GM12878 (cell line): Measurements from ENCODE around the gene DPYSL4. TPM values are rescaled to one million over a fixed set of nuclear protein-coding genes. Genes with fewer than 3 reads are reported as not detected.

Experiments
- ATAC-seq: fragments of 200-7000 bp; cut with Tn5 transposase; 3 replicates; pipeline ENCODE4 v1.9.1; 2020; ENCODE audit warnings: mild to moderate bottlenecking, moderate library complexity
- BruUV-seq: library from RNA; stranded (reverse); fragments of 400-500 nt; replicated peaks from 2 replicates; lab custom pipeline; 2021; lab: Mats Ljungman, UMichigan
- CTCF ChIA-PET: fragments of 300-600 bp; sonication (Branson Sonifier 250); formaldehyde crosslinking; extraction: SDS; loops from one replicate; lab custom pipeline; 2021; ENCODE audit warnings: inconsistent platforms; lab: Yijun Ruan, JAX
- POLR2A ChIA-PET: fragments of 350-600 bp; formaldehyde crosslinking; extraction: SDS; loops from one replicate; lab custom pipeline; 2021; ENCODE audit warnings: inconsistent platforms; lab: Charles Lee
- RAD21 ChIA-PET: fragments of 300-600 bp; sonication (Branson Sonifier 250); formaldehyde crosslinking; loops from one replicate; lab custom pipeline; 2023; ENCODE audit warnings: antibody characterized with exemption; ENCODE audit not compliant: unreplicated experiment; lab: Charles Lee
- SMC1A ChIA-PET: fragments of 300-600 bp; sonication (Branson Sonifier 250); formaldehyde crosslinking; loops from one replicate; lab custom pipeline; 2023; ENCODE audit not compliant: unreplicated experiment, uncharacterized antibody; lab: Charles Lee
- DNase-seq: peaks from one replicate; pipeline ENCODE4 v3.0.0-alpha.2; 2011; ENCODE audit warnings: low read depth, low spot score
- FAIRE-seq: peaks from 3 replicates; lab custom pipeline; 2011; peaks lifted over from hg19 to GRCh38; lab: Jason Lieb, UNC
- H2AFZ ChIP-seq: 2 replicates; pipeline ENCODE4 v1.6.0; 2011; ENCODE audit warnings: low read depth, low read length, control low read depth; ENCODE audit not compliant: control insufficient read depth
- H3K27ac ChIP-seq: 2 replicates; pipeline ENCODE4 v1.5.1; 2011; ENCODE audit warnings: control low read depth; ENCODE audit not compliant: control insufficient read depth, insufficient read depth
- H3K27me3 ChIP-seq, 2 experiments: replicated peaks in 1 of 2; 2 replicates each; pipeline versions ENCODE4 v1.6.0 to v1.6.1; 2011; ENCODE audit warnings: low read length in 1 of 2; ENCODE audit not compliant: control insufficient read depth in 2 of 2, insufficient read depth in 2 of 2
- H3K36me3 ChIP-seq, 2 experiments: 2 replicates each; pipeline ENCODE4 v1.5.1; 2011; ENCODE audit warnings: low read length in 1 of 2; ENCODE audit not compliant: control insufficient read depth in 2 of 2, insufficient read depth in 2 of 2
- H3K4me1 ChIP-seq: 2 replicates; pipeline ENCODE4 v1.6.1; 2011; ENCODE audit warnings: mild to moderate bottlenecking, low read length, moderate library complexity, mixed read lengths; ENCODE audit not compliant: control insufficient read depth, insufficient read depth
- H3K4me2 ChIP-seq: 2 replicates; pipeline ENCODE4 v1.6.0; 2011; ENCODE audit warnings: control low read depth; ENCODE audit not compliant: control insufficient read depth, insufficient read depth
- H3K4me3 ChIP-seq: fragments of 200-600 bp; sonication (generic); 2 replicates; pipeline ENCODE4 v1.5.1; 2016
- H3K79me2 ChIP-seq: 2 replicates; pipeline ENCODE4 v1.6.0; 2011; ENCODE audit warnings: low read length; ENCODE audit not compliant: control insufficient read depth, insufficient read depth
- H3K9ac ChIP-seq: 2 replicates; pipeline ENCODE4 v1.8.0; 2011; ENCODE audit warnings: low read length, control low read depth, mixed read lengths; ENCODE audit not compliant: control insufficient read depth, insufficient read depth
- H3K9me3 ChIP-seq: replicated peaks from 3 replicates; pipeline ENCODE4 v1.5.1; 2011; ENCODE audit warnings: mild to moderate bottlenecking, low read length; ENCODE audit not compliant: control insufficient read depth, insufficient read depth
- H4K20me1 ChIP-seq: 2 replicates; pipeline ENCODE4 v1.6.0; 2011; ENCODE audit not compliant: control insufficient read depth, insufficient read depth
- DPF2 ChIP-seq: fragments of 450-650 bp; IDR thresholded peaks from 2 replicates; pipeline ENCODE4 v1.6.1; 2017; ENCODE audit warnings: mild to moderate bottlenecking
- ESRRA ChIP-seq: IDR thresholded peaks from 2 replicates; pipeline ENCODE4 v1.6.1; 2012; ENCODE audit warnings: mild to moderate bottlenecking, low read length, improper control_type of control experiment
- KAT2A ChIP-seq: conservative IDR thresholded peaks from 2 replicates; pipeline ENCODE4 v1.6.1; 2011; ENCODE audit warnings: low read depth, low read length; ENCODE audit not compliant: control insufficient read depth
- KDM1A ChIP-seq: fragments of 200-600 bp; sonication (generic); IDR thresholded peaks from 2 replicates; pipeline ENCODE4 v1.6.1; 2016; ENCODE audit warnings: borderline replicate concordance
- PBX3 ChIP-seq: IDR thresholded peaks from 2 replicates; pipeline ENCODE4 v1.6.1; 2011; ENCODE audit warnings: mild to moderate bottlenecking, low read depth, low read length, moderate library complexity; ENCODE audit not compliant: insufficient replicate concordance
- PML ChIP-seq: IDR thresholded peaks from 2 replicates; pipeline ENCODE4 v1.6.1; 2012; ENCODE audit warnings: low read length, inconsistent platforms
- RBBP5 ChIP-seq: fragments of 200-600 bp; sonication (generic); conservative IDR thresholded peaks from 2 replicates; pipeline ENCODE4 v1.6.1; 2016
- SIX5 ChIP-seq: IDR thresholded peaks from 2 replicates; pipeline ENCODE4 v1.6.1; 2011; ENCODE audit warnings: mild to moderate bottlenecking, low read depth, low read length, moderate library complexity; ENCODE audit not compliant: severe bottlenecking
- SMAD5 ChIP-seq: IDR thresholded peaks from 2 replicates; pipeline ENCODE4 v1.6.1; 2016; ENCODE audit warnings: antibody characterized with exemption, low read depth
- SPI1 ChIP-seq: IDR thresholded peaks from 2 replicates; pipeline ENCODE4 v1.6.1; 2011; ENCODE audit warnings: low read depth, mild to moderate bottlenecking, low read length, moderate library complexity, borderline replicate concordance; ENCODE audit not compliant: insufficient read depth
- SREBF2 ChIP-seq: IDR thresholded peaks from 2 replicates; pipeline ENCODE4 v1.6.1; 2012; ENCODE audit warnings: mild to moderate bottlenecking, low read length
- SRF ChIP-seq, 2 experiments: IDR thresholded peaks; 2 replicates each; pipeline ENCODE4 v1.6.1; 2011; ENCODE audit warnings: low read depth in 2 of 2, low read length in 2 of 2, mild to moderate bottlenecking in 1 of 2, moderate library complexity in 1 of 2
- YBX1 ChIP-seq: fragments of 450-650 bp; IDR thresholded peaks from 2 replicates; pipeline ENCODE4 v1.6.1; 2016; ENCODE audit warnings: antibody characterized with exemption
- ZNF274 ChIP-seq: IDR thresholded peaks from one replicate; pipeline ENCODE4 v1.8.0; 2011; ENCODE audit not compliant: insufficient read length, insufficient read depth
- ZSCAN29 ChIP-seq: fragments of 450-650 bp; IDR thresholded peaks from 2 replicates; pipeline ENCODE4 v1.6.1; 2017; ENCODE audit warnings: mild to moderate bottlenecking, moderate library complexity
- ZZZ3 ChIP-seq: IDR thresholded peaks from 2 replicates; pipeline ENCODE4 v1.6.1; 2011; ENCODE audit warnings: low read depth; ENCODE audit not compliant: control insufficient read depth, insufficient read length
- WGBS: methylation state at CpG from one replicate; pipeline ENCODE4 v1.1.6; 2016; ENCODE audit warnings: low lambda C conversion rate; ENCODE audit not compliant: insufficient replicate concordance, insufficient coverage; ENCODE audit errors: missing lambda C conversion rate; 5-methylcytosine and 5-hydroxymethylcytosine counted together
- in situ Hi-C: fragments of 300-500 bp; cut with MboI; formaldehyde crosslinking; loops from 9 replicates; pipeline ENCODE4 v1.14.3; 2018; ENCODE audit warnings: mixed read lengths
- intact Hi-C: fragments of 100-400 bp; cut with micrococcal nuclease; formaldehyde crosslinking; loops from one replicate; pipeline ENCODE4 v1.14.2; 2022; ENCODE audit not compliant: unreplicated experiment
- polyA plus RNA-seq, 11 experiments: library from polyadenylated mRNA; depleted of rRNA in 4 of 11; unstranded in 6 of 11; stranded (reverse) in 5 of 11; fragments of >200 nt; fragmentation: Nextera tagmentation in 4 of 11; fragmentation: Illumina TruSeq in 1 of 11; extraction: Ambion mirVana in 4 of 11; extraction: Trizol in 1 of 11; gene quantifications; 1 replicate in 1 of 11; 2 replicates in 10 of 11; pipeline versions ENCODE4 v1.2.1 to v1.2.3, GENCODE V29; 2011 to 2016; ENCODE audit warnings: inconsistent platforms in 2 of 11, missing spikeins in 2 of 11, low read depth in 1 of 11
- total RNA-seq, 4 experiments: library from RNA; depleted of rRNA in 3 of 4; stranded (reverse); fragments of >200 nt in 3 of 4; fragmentation: Illumina TruSeq in 1 of 4; extraction: Trizol in 1 of 4; gene quantifications; 2 replicates each; pipeline versions ENCODE4 v1.2.1 to v1.2.3, GENCODE V29; 2013 to 2021
- TF ChIP-seq, protein P1 (sequence below): fragments of 450-650 bp; formaldehyde crosslinking; IDR thresholded peaks from 2 replicates; pipeline ENCODE4 v1.4.0; 2020; ENCODE audit warnings: mild to moderate bottlenecking, moderate library complexity
- TF ChIP-seq, protein P2 (sequence below), 3 experiments: IDR thresholded peaks in 2 of 3; conservative IDR thresholded peaks in 1 of 3; 2 replicates each; pipeline ENCODE4 v1.5.1; 2011; ENCODE audit warnings: low read depth in 3 of 3, low read length in 3 of 3, mild to moderate bottlenecking in 3 of 3, control low read depth in 2 of 3, moderate library complexity in 2 of 3, inconsistent platforms in 1 of 3, mixed read lengths in 1 of 3; ENCODE audit not compliant: control insufficient read depth in 2 of 3, insufficient read depth in 1 of 3; ENCODE audit errors: extremely low read depth in 1 of 3
- TF ChIP-seq, protein P3 (sequence below): fragments of 150-350 bp; IDR thresholded peaks from 2 replicates; pipeline ENCODE4 v1.6.1; 2014; ENCODE audit warnings: mild to moderate bottlenecking, low read depth, low read length

DPYSL4 gene
- total and polyA plus RNA-seq, 10 of the 15 experiments (the other 5 are each of a cell fraction or from before 2014, with no cell fraction given), result 0.10 to 0.21 TPM; not detected in 8

- Histone ChIP-seq H3K79me2 (no peaks in the 10 kb centered on the region), H2AFZ (no peak overlapping the region), H3K27ac (no peak overlapping the region), H3K27me3 (no peaks in the 10 kb centered on the region), H3K4me1 (no peaks in the 10 kb centered on the region), H3K36me3 (no peaks in the 10 kb centered on the region), H3K9me3 (no peaks in the 10 kb centered on the region), H3K4me2 (no peak overlapping the region), H3K9ac (no peak overlapping the region), H4K20me1 (no peaks in the 10 kb centered on the region), H3K4me3 (no peak overlapping the region)
- ATAC-seq (no peak), FAIRE-seq (no peak), DNase-seq (no peak)
- no TSS peak for BruUV-seq
- intact Hi-C loops, result no loop called here
- 67% methylated on average over 1 of the region's 7 CpGs for WGBS
- ChIA-PET SMC1A (no interaction called here), CTCF (no interaction called here), RAD21 (no interaction called here), POLR2A (no interaction called here)
- in situ Hi-C loops, result loop anchor here (5.0 kb wide), 1 partner anchor 263 kb away; no protein-coding TSS in a partner anchor
- TF ChIP-seq ZNF274 (no peak), YBX1 (no peak), RBBP5 (no peak), PML (no peak), SREBF2 (no peak), ZSCAN29 (no peak), SPI1 (no peak), PBX3 (no peak), ZZZ3 (no peak), SMAD5 (no peak), KDM1A (no peak), SIX5 (no peak), KAT2A (no peak), SRF (IDR thresholded peaks at IDR 0.05; ENCODE audit: low read depth in 2 of 2, low read length in 2 of 2) (no peak), ESRRA (no peak), DPF2 (no peak)
- TF ChIP-seq, protein P1, sequence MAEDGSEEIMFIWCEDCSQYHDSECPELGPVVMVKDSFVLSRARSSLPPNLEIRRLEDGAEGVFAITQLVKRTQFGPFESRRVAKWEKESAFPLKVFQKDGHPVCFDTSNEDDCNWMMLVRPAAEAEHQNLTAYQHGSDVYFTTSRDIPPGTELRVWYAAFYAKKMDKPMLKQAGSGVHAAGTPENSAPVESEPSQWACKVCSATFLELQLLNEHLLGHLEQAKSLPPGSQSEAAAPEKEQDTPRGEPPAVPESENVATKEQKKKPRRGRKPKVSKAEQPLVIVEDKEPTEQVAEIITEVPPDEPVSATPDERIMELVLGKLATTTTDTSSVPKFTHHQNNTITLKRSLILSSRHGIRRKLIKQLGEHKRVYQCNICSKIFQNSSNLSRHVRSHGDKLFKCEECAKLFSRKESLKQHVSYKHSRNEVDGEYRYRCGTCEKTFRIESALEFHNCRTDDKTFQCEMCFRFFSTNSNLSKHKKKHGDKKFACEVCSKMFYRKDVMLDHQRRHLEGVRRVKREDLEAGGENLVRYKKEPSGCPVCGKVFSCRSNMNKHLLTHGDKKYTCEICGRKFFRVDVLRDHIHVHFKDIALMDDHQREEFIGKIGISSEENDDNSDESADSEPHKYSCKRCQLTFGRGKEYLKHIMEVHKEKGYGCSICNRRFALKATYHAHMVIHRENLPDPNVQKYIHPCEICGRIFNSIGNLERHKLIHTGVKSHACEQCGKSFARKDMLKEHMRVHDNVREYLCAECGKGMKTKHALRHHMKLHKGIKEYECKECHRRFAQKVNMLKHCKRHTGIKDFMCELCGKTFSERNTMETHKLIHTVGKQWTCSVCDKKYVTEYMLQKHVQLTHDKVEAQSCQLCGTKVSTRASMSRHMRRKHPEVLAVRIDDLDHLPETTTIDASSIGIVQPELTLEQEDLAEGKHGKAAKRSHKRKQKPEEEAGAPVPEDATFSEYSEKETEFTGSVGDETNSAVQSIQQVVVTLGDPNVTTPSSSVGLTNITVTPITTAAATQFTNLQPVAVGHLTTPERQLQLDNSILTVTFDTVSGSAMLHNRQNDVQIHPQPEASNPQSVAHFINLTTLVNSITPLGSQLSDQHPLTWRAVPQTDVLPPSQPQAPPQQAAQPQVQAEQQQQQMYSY (CRISPR knock-in tag), result no peak
- TF ChIP-seq, protein P2, sequence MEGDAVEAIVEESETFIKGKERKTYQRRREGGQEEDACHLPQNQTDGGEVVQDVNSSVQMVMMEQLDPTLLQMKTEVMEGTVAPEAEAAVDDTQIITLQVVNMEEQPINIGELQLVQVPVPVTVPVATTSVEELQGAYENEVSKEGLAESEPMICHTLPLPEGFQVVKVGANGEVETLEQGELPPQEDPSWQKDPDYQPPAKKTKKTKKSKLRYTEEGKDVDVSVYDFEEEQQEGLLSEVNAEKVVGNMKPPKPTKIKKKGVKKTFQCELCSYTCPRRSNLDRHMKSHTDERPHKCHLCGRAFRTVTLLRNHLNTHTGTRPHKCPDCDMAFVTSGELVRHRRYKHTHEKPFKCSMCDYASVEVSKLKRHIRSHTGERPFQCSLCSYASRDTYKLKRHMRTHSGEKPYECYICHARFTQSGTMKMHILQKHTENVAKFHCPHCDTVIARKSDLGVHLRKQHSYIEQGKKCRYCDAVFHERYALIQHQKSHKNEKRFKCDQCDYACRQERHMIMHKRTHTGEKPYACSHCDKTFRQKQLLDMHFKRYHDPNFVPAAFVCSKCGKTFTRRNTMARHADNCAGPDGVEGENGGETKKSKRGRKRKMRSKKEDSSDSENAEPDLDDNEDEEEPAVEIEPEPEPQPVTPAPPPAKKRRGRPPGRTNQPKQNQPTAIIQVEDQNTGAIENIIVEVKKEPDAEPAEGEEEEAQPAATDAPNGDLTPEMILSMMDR (IDR thresholded peaks at IDR 0.05 in 2 of 3, conservative IDR thresholded peaks at IDR 0.05 in 1 of 3; ENCODE audit: control insufficient read depth in 2 of 3, extremely low read depth in 1 of 3, insufficient read depth in 1 of 3, low read depth in 3 of 3, low read length in 3 of 3), result no peak
- TF ChIP-seq, protein P3, sequence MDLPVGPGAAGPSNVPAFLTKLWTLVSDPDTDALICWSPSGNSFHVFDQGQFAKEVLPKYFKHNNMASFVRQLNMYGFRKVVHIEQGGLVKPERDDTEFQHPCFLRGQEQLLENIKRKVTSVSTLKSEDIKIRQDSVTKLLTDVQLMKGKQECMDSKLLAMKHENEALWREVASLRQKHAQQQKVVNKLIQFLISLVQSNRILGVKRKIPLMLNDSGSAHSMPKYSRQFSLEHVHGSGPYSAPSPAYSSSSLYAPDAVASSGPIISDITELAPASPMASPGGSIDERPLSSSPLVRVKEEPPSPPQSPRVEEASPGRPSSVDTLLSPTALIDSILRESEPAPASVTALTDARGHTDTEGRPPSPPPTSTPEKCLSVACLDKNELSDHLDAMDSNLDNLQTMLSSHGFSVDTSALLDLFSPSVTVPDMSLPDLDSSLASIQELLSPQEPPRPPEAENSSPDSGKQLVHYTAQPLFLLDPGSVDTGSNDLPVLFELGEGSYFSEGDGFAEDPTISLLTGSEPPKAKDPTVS, result no peak
Observed at GRCh38 chr10:132149917-132150316, 36.8 kb upstream of the DPYSL4 start.
